Loucy (cell line): ENCODE results near the gene FANCC.

Experiments
- H2AFZ ChIP-seq: fragments of 200-600 bp; sonication (generic); 2 replicates; pipeline ENCODE4 v1.6.0; 2016; ENCODE audit warnings: antibody characterized with exemption, mild to moderate bottlenecking, low read length, moderate library complexity
- H3F3A ChIP-seq: fragments of 200-600 bp; 2 replicates; pipeline ENCODE4 v1.6.0; 2016; ENCODE audit warnings: antibody characterized with exemption, low read depth, mild to moderate bottlenecking
- H3K27me3 ChIP-seq: fragments of 200-600 bp; sonication (generic); 2 replicates; pipeline ENCODE4 v1.6.1; 2014; ENCODE audit warnings: low read length, mild to moderate bottlenecking; ENCODE audit not compliant: insufficient read depth, poor library complexity, severe bottlenecking
- H3K36me3 ChIP-seq: fragments of 200-600 bp; sonication (generic); 2 replicates; pipeline ENCODE4 v1.6.1; 2016; ENCODE audit warnings: low read length; ENCODE audit not compliant: insufficient read depth
- H3K4me1 ChIP-seq: fragments of 200-600 bp; sonication (generic); 2 replicates; pipeline ENCODE4 v1.5.1; 2014; ENCODE audit warnings: low read length, mild to moderate bottlenecking; ENCODE audit not compliant: insufficient read depth, poor library complexity, severe bottlenecking
- H3K4me2 ChIP-seq: fragments of 200-600 bp; sonication (generic); 2 replicates; pipeline ENCODE4 v1.6.0; 2014; ENCODE audit warnings: antibody characterized with exemption, low read length, low read depth, mild to moderate bottlenecking; ENCODE audit not compliant: poor library complexity, severe bottlenecking
- H3K4me3 ChIP-seq: fragments of 200-600 bp; sonication (generic); 2 replicates; pipeline ENCODE4 v1.5.1; 2014; ENCODE audit warnings: low read length, mild to moderate bottlenecking, mixed read lengths; ENCODE audit not compliant: poor library complexity, severe bottlenecking
- H3K79me2 ChIP-seq: fragments of 200-600 bp; sonication (generic); 2 replicates; pipeline ENCODE4 v1.6.1; 2014; ENCODE audit warnings: low read length; ENCODE audit not compliant: insufficient read depth
- H3K9ac ChIP-seq: fragments of 200-600 bp; sonication (generic); 2 replicates; pipeline ENCODE4 v1.6.0; 2014; ENCODE audit warnings: mild to moderate bottlenecking, low read depth, low read length, moderate library complexity; ENCODE audit not compliant: poor library complexity, severe bottlenecking
- H3K9me2 ChIP-seq: fragments of 200-600 bp; sonication (generic); replicated peaks from 2 replicates; pipeline ENCODE4 v1.6.1; 2016; ENCODE audit warnings: low read depth, low read length, mixed read lengths
- H3K9me3 ChIP-seq: fragments of 200-600 bp; sonication (generic); 2 replicates; pipeline ENCODE4 v1.6.1; 2014; ENCODE audit warnings: mild to moderate bottlenecking, antibody characterized with exemption, low read length, low read depth; ENCODE audit not compliant: insufficient read depth
- H4K20me1 ChIP-seq: fragments of 200-600 bp; sonication (generic); 2 replicates; pipeline ENCODE4 v1.6.0; 2014; ENCODE audit warnings: antibody characterized with exemption, low read length, mild to moderate bottlenecking; ENCODE audit not compliant: insufficient read depth, poor library complexity, severe bottlenecking
- CTCF ChIP-seq: fragments of 200-600 bp; sonication (generic); conservative IDR thresholded peaks from 2 replicates; pipeline ENCODE4 v1.5.1; 2014; ENCODE audit warnings: mild to moderate bottlenecking, antibody characterized with exemption, low read length
- EZH2phosphoT487 ChIP-seq: fragments of 200-600 bp; IDR thresholded peaks from 2 replicates; pipeline ENCODE4 v1.6.1; 2018; ENCODE audit warnings: antibody characterized with exemption, mild to moderate bottlenecking, moderate library complexity, borderline replicate concordance

FANCC gene

GRCh38 chr9:95080961-95081647, 236.4 kb downstream of the FANCC start:
- H3K4me2 ChIP-seq, result no peak overlapping the region
- no peaks in the 10 kb centered on the region for H3K4me1 ChIP-seq
- H3K9ac ChIP-seq, result no peak overlapping the region
- no peaks in the 10 kb centered on the region for H3F3A ChIP-seq
- no peak overlapping the region for H3K4me3 ChIP-seq
- TF ChIP-seq EZH2phosphoT487 (no peak), CTCF (no peak)
- no peaks in the 10 kb centered on the region for H3K79me2 ChIP-seq
- no peaks in the 10 kb centered on the region for H4K20me1 ChIP-seq
- no peak overlapping the region for H2AFZ ChIP-seq
- peaks cover 26% of the 10 kb centered on the region; the same call in 1 of the 2 replicates for H3K36me3 ChIP-seq
- no peaks in the 10 kb centered on the region for H3K27me3 ChIP-seq
- no peaks in the 10 kb centered on the region for H3K9me2 ChIP-seq
- no peaks in the 10 kb centered on the region for H3K9me3 ChIP-seq

- H3K36me3 ChIP-seq, result peaks cover 26% of the 10 kb centered on the region; the same call in 1 of the 2 replicates
- no peaks in the 10 kb centered on the region for H3K9me3 ChIP-seq
- no peak overlapping the region for H2AFZ ChIP-seq
- no peaks in the 10 kb centered on the region for H3F3A ChIP-seq
- H3K27me3 ChIP-seq, result no peaks in the 10 kb centered on the region
- H3K4me1 ChIP-seq, result no peaks in the 10 kb centered on the region
- no peaks in the 10 kb centered on the region for H4K20me1 ChIP-seq
- H3K4me3 ChIP-seq, result no peak overlapping the region
- TF ChIP-seq CTCF (no peak), EZH2phosphoT487 (no peak)
- no peak overlapping the region for H3K9ac ChIP-seq
- no peak overlapping the region for H3K4me2 ChIP-seq
- no peaks in the 10 kb centered on the region for H3K79me2 ChIP-seq
- no peaks in the 10 kb centered on the region for H3K9me2 ChIP-seq
These were observed 238.0 kb downstream of the FANCC start for GRCh38 chr9:95079461-95079860.

GRCh38 chr9:95078939-95079338, 238.6 kb downstream of the FANCC start:
- no peaks in the 10 kb centered on the region for H3K79me2 ChIP-seq
- no peaks in the 10 kb centered on the region for H3F3A ChIP-seq
- no peak for TF ChIP-seq CTCF
- TF ChIP-seq EZH2phosphoT487, result no peak

More at GRCh38 chr9:95078939-95079338, 238.6 kb downstream of the FANCC start:
- no peaks in the 10 kb centered on the region for H3K27me3 ChIP-seq
- no peaks in the 10 kb centered on the region for H3K9me3 ChIP-seq
- no peaks in the 10 kb centered on the region for H3K9me2 ChIP-seq
- H2AFZ ChIP-seq, result no peak overlapping the region
- no peak overlapping the region for H3K4me3 ChIP-seq
- no peaks in the 10 kb centered on the region for H3K4me1 ChIP-seq
- H3K9ac ChIP-seq, result no peak overlapping the region
- H4K20me1 ChIP-seq, result no peaks in the 10 kb centered on the region
- H3K4me2 ChIP-seq, result no peak overlapping the region
- peaks cover 26% of the 10 kb centered on the region; the same call in 1 of the 2 replicates for H3K36me3 ChIP-seq
